PC-9 (cell line): ENCODE results near the gene PSMD11.

Source experiments
- EZH2 ChIP-seq: fragments of 200-600 bp; sonication (generic); IDR thresholded peaks from 2 replicates; pipeline ENCODE4 v1.8.0; 2017; ENCODE audit warnings: antibody characterized with exemption, low read depth
- TF ChIP-seq, protein P1 (sequence below): fragments of 200-600 bp; sonication (generic); conservative IDR thresholded peaks from 2 replicates; pipeline ENCODE4 v1.6.1; 2017; ENCODE audit warnings: mixed run types, antibody characterized with exemption, mild to moderate bottlenecking, moderate library complexity

DNA sequence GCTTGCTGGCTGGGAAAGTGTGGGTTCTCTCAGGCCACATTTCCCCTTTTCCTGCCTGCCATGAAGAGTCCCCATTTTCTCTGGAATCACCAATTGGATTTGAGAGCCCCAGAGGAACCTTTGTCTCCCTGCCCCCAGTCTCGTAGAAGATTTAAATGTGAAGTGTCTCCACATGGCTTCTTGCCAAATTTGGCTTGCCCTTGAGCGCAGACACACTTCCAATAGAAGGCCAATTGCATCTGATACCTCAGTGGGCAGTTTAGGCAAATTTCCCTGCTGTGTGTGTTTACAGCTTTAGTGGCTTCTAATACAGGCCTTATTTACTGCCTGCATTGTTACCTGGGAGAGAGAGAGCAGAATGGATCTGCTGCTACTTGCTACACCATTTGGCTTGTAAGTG is 72.1 kb downstream of the PSMD11 start:
- TF ChIP-seq, protein P1, sequence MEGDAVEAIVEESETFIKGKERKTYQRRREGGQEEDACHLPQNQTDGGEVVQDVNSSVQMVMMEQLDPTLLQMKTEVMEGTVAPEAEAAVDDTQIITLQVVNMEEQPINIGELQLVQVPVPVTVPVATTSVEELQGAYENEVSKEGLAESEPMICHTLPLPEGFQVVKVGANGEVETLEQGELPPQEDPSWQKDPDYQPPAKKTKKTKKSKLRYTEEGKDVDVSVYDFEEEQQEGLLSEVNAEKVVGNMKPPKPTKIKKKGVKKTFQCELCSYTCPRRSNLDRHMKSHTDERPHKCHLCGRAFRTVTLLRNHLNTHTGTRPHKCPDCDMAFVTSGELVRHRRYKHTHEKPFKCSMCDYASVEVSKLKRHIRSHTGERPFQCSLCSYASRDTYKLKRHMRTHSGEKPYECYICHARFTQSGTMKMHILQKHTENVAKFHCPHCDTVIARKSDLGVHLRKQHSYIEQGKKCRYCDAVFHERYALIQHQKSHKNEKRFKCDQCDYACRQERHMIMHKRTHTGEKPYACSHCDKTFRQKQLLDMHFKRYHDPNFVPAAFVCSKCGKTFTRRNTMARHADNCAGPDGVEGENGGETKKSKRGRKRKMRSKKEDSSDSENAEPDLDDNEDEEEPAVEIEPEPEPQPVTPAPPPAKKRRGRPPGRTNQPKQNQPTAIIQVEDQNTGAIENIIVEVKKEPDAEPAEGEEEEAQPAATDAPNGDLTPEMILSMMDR: no peak
- no peak for TF ChIP-seq EZH2
